B cell (primary cell): ENCODE results near the gene GNAT3. TPM values are rescaled to one million over a fixed set of nuclear protein-coding genes. Genes with fewer than 3 reads are reported as not detected.

Experiments
- ATAC-seq: fragments of 200-7000 bp; cut with Tn5 transposase; one replicate; pipeline ENCODE4 v1.10.0; 2021; ENCODE audit warnings: low read depth, mild to moderate bottlenecking, moderate number of reproducible peaks, moderate library complexity
- CTCF ChIA-PET: fragments of 350-600 bp; sonication (Branson Sonifier 250); formaldehyde crosslinking; loops from one replicate; lab custom pipeline; 2021; ENCODE audit warnings: antibody characterized with exemption, inconsistent platforms; lab: Charles Lee
- POLR2A ChIA-PET: fragments of 350-600 bp; sonication (Branson Sonifier 250); formaldehyde crosslinking; loops from one replicate; lab custom pipeline; 2021; ENCODE audit warnings: antibody characterized with exemption; lab: Charles Lee
- DNase-seq: peaks from one replicate; pipeline ENCODE4 v3.0.0; 2013
- H2AFZ ChIP-seq: 2 replicates; pipeline ENCODE4 v1.6.1; 2012; ENCODE audit warnings: mild to moderate bottlenecking, low read depth, low read length; ENCODE audit not compliant: insufficient read depth, poor library complexity, severe bottlenecking
- H3K27ac ChIP-seq, 2 donors: 1 replicate in 1 of 2; 2 replicates in 1 of 2; pipeline ENCODE4 v1.5.1; 2012 to 2013; ENCODE audit warnings: low read length in 2 of 2, mild to moderate bottlenecking in 2 of 2, moderate library complexity in 1 of 2
- H3K27me3 ChIP-seq, 4 experiments: fragments of 200-600 bp in 1 of 4; sonication (generic) in 1 of 4; replicated peaks in 1 of 4; 1 replicate in 2 of 4; 2 replicates in 2 of 4; pipeline versions ENCODE4 v1.6.1 to v1.7.0; 2013 to 2016; ENCODE audit warnings: low read length in 3 of 4, mild to moderate bottlenecking in 2 of 4, mixed read lengths in 1 of 4, moderate library complexity in 1 of 4; ENCODE audit not compliant: insufficient read depth in 4 of 4, control insufficient read depth in 3 of 4; ENCODE audit errors: control extremely low read depth in 1 of 4
- H3K36me3 ChIP-seq, 2 experiments: replicated peaks in 1 of 2; 1 replicate in 1 of 2; 2 replicates in 1 of 2; pipeline versions ENCODE4 v1.6.1 to v1.7.1; 2013; ENCODE audit warnings: low read length in 1 of 2; ENCODE audit not compliant: insufficient read depth in 2 of 2, control insufficient read depth in 1 of 2; ENCODE audit errors: control extremely low read depth in 1 of 2, extremely low read depth in 1 of 2
- H3K4me1 ChIP-seq, 2 donors: fragments of 200-600 bp in 1 of 2; sonication (generic) in 1 of 2; 1 replicate in 1 of 2; 2 replicates in 1 of 2; pipeline versions ENCODE4 v1.5.1 to v1.6.1; 2013 to 2017; ENCODE audit warnings: low read length in 2 of 2; ENCODE audit not compliant: control insufficient read depth in 2 of 2, insufficient read depth in 2 of 2
- H3K4me2 ChIP-seq: replicated peaks from 2 replicates; pipeline ENCODE3; 2012; ENCODE audit warnings: mild to moderate bottlenecking, low read depth, low read length; ENCODE audit not compliant: poor library complexity, severe bottlenecking
- H3K4me3 ChIP-seq, 5 experiments: fragments of 200-600 bp in 1 of 5; sonication (generic) in 1 of 5; 1 replicate in 3 of 5; 2 replicates in 2 of 5; pipeline versions ENCODE4 v1.5.1 to v1.7.0; 2011 to 2016; ENCODE audit warnings: low read length in 4 of 5, mild to moderate bottlenecking in 4 of 5, low read depth in 2 of 5, control low read depth in 1 of 5, moderate library complexity in 1 of 5; ENCODE audit not compliant: insufficient read depth in 1 of 5; ENCODE audit errors: control extremely low read depth in 1 of 5, extremely low read depth in 1 of 5
- H3K79me2 ChIP-seq: fragments of 200-600 bp; sonication (generic); one replicate; pipeline ENCODE4 v1.6.0; 2016; ENCODE audit warnings: low read length; ENCODE audit not compliant: control insufficient read depth, insufficient read depth
- H3K9ac ChIP-seq: fragments of 200-600 bp; sonication (generic); 2 replicates; pipeline ENCODE4 v1.6.1; 2017; ENCODE audit warnings: mild to moderate bottlenecking, low read length, moderate library complexity
- H3K9me3 ChIP-seq, 3 donors: one replicate each; pipeline versions ENCODE4 v1.6.1 to v1.7.1; 2013; ENCODE audit warnings: low read length in 2 of 3; ENCODE audit not compliant: control insufficient read depth in 2 of 3, insufficient read depth in 1 of 3; ENCODE audit errors: control extremely low read depth in 1 of 3
- H4K20me1 ChIP-seq: 2 replicates; pipeline ENCODE4 v1.6.0; 2012; ENCODE audit warnings: mild to moderate bottlenecking, low read length; ENCODE audit not compliant: insufficient read depth, control insufficient read depth, poor library complexity, severe bottlenecking
- H3K27ac Mint-ChIP-seq: one replicate; pipeline ENCODE4 v1.8.0; 2021; ENCODE audit warnings: mixed read lengths
- H3K27me3 Mint-ChIP-seq: one replicate; pipeline ENCODE4 v1.8.0; 2021; ENCODE audit warnings: mixed read lengths
- H3K4me1 Mint-ChIP-seq: one replicate; pipeline ENCODE4 v1.8.0; 2021; ENCODE audit warnings: mixed read lengths
- H3K4me3 Mint-ChIP-seq: one replicate; pipeline ENCODE4 v1.8.0; 2021; ENCODE audit warnings: mixed read lengths
- H3K9me3 Mint-ChIP-seq: one replicate; pipeline ENCODE4 v1.8.0; 2022; ENCODE audit warnings: mixed read lengths; ENCODE audit not compliant: insufficient read depth
- CTCF ChIP-seq: fragments of 200-600 bp; IDR thresholded peaks from one replicate; pipeline ENCODE4 v1.8.0; 2022; ENCODE audit warnings: antibody characterized with exemption, mild to moderate bottlenecking
- EZH2 ChIP-seq: IDR thresholded peaks from 2 replicates; pipeline ENCODE4 v1.6.1; 2012; ENCODE audit warnings: borderline replicate concordance, low read depth, mild to moderate bottlenecking, moderate library complexity, low read length; ENCODE audit not compliant: insufficient read depth, poor library complexity, severe bottlenecking
- WGBS: methylation state at CpG from one replicate; pipeline ENCODE4 v1.1.5; 2013; ENCODE audit warnings: missing lambda C conversion rate; ENCODE audit not compliant: insufficient coverage; 5-methylcytosine and 5-hydroxymethylcytosine counted together
- intact Hi-C: fragments of 100-400 bp; cut with micrococcal nuclease; formaldehyde crosslinking; loops from one replicate; pipeline ENCODE4 v1.10.0; 2022
- polyA plus RNA-seq: library from polyadenylated mRNA; depleted of rRNA; stranded (reverse); fragments of >200 nt; gene quantifications from 2 replicates; pipeline ENCODE4 v1.2.3, GENCODE V29; 2012
- total RNA-seq, 2 donors: library from RNA; stranded (reverse); fragments of 120-200 nt in 1 of 2; gene quantifications; 1 replicate in 1 of 2; 2 replicates in 1 of 2; pipeline versions ENCODE4 v1.2.3 to v1.2.4, GENCODE V29; 2013 to 2022

GNAT3 gene
- total and polyA plus RNA-seq, 2 donors (not counting 1 experiment from before 2014, with no cell fraction given), result not detected

- H3K36me3 ChIP-seq, result no peaks in the 10 kb centered on the region
- no peak for TF ChIP-seq CTCF
- no peak for TF ChIP-seq EZH2
- no peaks in the 10 kb centered on the region for H3K27me3 ChIP-seq
- Mint-ChIP-seq H3K27me3 (no peaks in the 10 kb centered on the region), H3K4me3 (no peak overlapping the region), H3K9me3 (no peaks in the 10 kb centered on the region), H3K27ac (no peak overlapping the region), H3K4me1 (no peaks in the 10 kb centered on the region)
- 100% methylated on average over 1 of the region's 3 CpGs for WGBS
- no peaks in the 10 kb centered on the region for H3K4me1 ChIP-seq
- no peak overlapping the region for H2AFZ ChIP-seq
- ChIA-PET CTCF (no interaction called here), POLR2A (no interaction called here)
- H3K79me2 ChIP-seq, result no peaks in the 10 kb centered on the region
- DNase-seq (no peak), ATAC-seq (no peak)
- no peak overlapping the region for H3K4me3 ChIP-seq
- H3K4me2 ChIP-seq, result no peak overlapping the region
- intact Hi-C loops, result no loop called here
- no peaks in the 10 kb centered on the region for H4K20me1 ChIP-seq
- no peak overlapping the region for H3K9ac ChIP-seq
- peaks cover 0 to 15% (median 0%) of the 10 kb centered on the region in 3 donors for H3K9me3 ChIP-seq
- H3K27ac ChIP-seq, result no peak overlapping the region
Measured at GRCh38 chr7:80532153-80532552, 20.3 kb upstream of the GNAT3 start.

- intact Hi-C loops, result no loop called here
Measured at GRCh38 chr7:80530136-80530535, 18.3 kb upstream of the GNAT3 start.

More at GRCh38 chr7:80530136-80530535, 18.3 kb upstream of the GNAT3 start:
- TF ChIP-seq EZH2 (no peak), CTCF (no peak)
- WGBS, result 100% methylated on average over 1 of the region's 1 CpG
- H3K4me3 Mint-ChIP-seq, result no peak overlapping the region
- DNase-seq, result no peak
- no peaks in the 10 kb centered on the region for H3K9me3 Mint-ChIP-seq
- no peaks in the 10 kb centered on the region for H3K27me3 Mint-ChIP-seq
- H3K27ac ChIP-seq, result no peak overlapping the region
- no peaks in the 10 kb centered on the region for H3K27me3 ChIP-seq
- no peaks in the 10 kb centered on the region for H3K4me1 Mint-ChIP-seq
- ChIA-PET POLR2A (no interaction called here), CTCF (no interaction called here)
- H3K27ac Mint-ChIP-seq, result no peak overlapping the region
- no peaks in the 10 kb centered on the region for H3K36me3 ChIP-seq
- H2AFZ ChIP-seq, result no peak overlapping the region
- no peak overlapping the region for H3K4me3 ChIP-seq
- peaks cover 0 to 15% (median 0%) of the 10 kb centered on the region in 3 donors for H3K9me3 ChIP-seq
- no peaks in the 10 kb centered on the region for H3K79me2 ChIP-seq
- no peak overlapping the region for H3K9ac ChIP-seq
- H3K4me2 ChIP-seq, result no peak overlapping the region
- no peaks in the 10 kb centered on the region for H4K20me1 ChIP-seq
- H3K4me1 ChIP-seq, result no peaks in the 10 kb centered on the region
- no peak for ATAC-seq
